Omental fat pad (tissue), 4 donors: ENCODE measurements around the gene ATF3. TPM values are rescaled to one million over a fixed set of nuclear protein-coding genes. Genes with fewer than 3 reads are reported as not detected.

Experiments used
- ATAC-seq: fragments of 150-250 bp; one replicate; pipeline ENCODE4 v1.9.1; 2016; ENCODE audit warnings: mild to moderate bottlenecking, moderate library complexity; ENCODE audit not compliant: low FRiP score
- DNase-seq: peaks from one replicate; pipeline ENCODE4 v3.0.0-alpha.2; 2019; ENCODE audit warnings: low spot score
- total RNA-seq, 4 donors: library from RNA; depleted of rRNA; stranded (reverse); fragments of >200 nt; gene quantifications; one replicate each; pipeline ENCODE4 v1.1.0, GENCODE V29; 2016
- TF ChIP-seq, protein P1 (sequence below), 3 donors: fragments of 450-650 bp; IDR thresholded peaks; one replicate each; pipeline ENCODE4 v1.5.1; 2016 to 2017; ENCODE audit warnings: antibody characterized with exemption in 3 of 3, mild to moderate bottlenecking in 3 of 3, moderate library complexity in 2 of 3

ATF3 gene
- total RNA-seq, 4 donors from 2014 or later, result 41.5 to 229 (median 77.5) TPM

GRCh38 chr1:212565571-212566305 lies 42.8 kb upstream of the ATF3 start:
- ATAC-seq, result no peak
- DNase-seq, result no peak
- TF ChIP-seq, protein P1, sequence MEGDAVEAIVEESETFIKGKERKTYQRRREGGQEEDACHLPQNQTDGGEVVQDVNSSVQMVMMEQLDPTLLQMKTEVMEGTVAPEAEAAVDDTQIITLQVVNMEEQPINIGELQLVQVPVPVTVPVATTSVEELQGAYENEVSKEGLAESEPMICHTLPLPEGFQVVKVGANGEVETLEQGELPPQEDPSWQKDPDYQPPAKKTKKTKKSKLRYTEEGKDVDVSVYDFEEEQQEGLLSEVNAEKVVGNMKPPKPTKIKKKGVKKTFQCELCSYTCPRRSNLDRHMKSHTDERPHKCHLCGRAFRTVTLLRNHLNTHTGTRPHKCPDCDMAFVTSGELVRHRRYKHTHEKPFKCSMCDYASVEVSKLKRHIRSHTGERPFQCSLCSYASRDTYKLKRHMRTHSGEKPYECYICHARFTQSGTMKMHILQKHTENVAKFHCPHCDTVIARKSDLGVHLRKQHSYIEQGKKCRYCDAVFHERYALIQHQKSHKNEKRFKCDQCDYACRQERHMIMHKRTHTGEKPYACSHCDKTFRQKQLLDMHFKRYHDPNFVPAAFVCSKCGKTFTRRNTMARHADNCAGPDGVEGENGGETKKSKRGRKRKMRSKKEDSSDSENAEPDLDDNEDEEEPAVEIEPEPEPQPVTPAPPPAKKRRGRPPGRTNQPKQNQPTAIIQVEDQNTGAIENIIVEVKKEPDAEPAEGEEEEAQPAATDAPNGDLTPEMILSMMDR (IDR thresholded peaks at IDR 0.05), result no peak

GRCh38 chr1:212566522-212567479 lies 41.8 kb upstream of the ATF3 start:
- DNase-seq (no peak), ATAC-seq (peak; percentile 94)
- TF ChIP-seq, protein P1 (IDR thresholded peaks at IDR 0.05), result no peak

GRCh38 chr1:212567638-212568037 lies 40.9 kb upstream of the ATF3 start:
- DNase-seq, result no peak
- TF ChIP-seq, protein P1 (IDR thresholded peaks at IDR 0.05), result no peak

DNA sequence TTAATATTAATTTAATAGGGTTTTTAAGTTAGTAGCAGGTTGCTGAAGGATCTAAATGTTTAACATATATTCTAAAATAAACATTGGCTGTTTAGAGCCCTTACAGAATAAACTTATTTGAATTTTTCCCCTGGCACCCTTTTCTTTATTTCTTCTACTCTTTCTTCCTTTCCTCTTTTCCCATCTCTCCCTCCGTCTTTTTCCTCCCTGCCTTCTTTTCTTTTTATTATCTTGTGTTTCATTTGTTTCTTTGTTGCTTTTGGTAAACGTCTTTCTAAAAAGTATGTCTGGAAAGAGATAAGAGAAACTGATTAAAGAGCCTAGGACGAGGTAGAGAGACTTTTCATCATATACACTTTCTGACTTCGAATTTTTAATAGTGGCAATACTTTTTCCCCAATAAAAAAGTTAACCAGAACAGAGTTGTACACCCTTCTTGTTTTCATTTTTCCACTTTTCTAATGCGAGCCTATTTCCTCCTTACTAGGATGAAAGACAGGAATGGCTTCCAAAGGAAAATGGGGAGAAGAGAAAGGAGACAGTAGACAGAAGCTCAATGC lies 39.5 kb upstream of the ATF3 start:
- TF ChIP-seq, protein P1 (IDR thresholded peaks at IDR 0.05), result no peak
- ATAC-seq (no peak), DNase-seq (no peak)

More at GRCh38 chr1:212567638-212568037, 40.9 kb upstream of the ATF3 start:
- ATAC-seq, result no peak

DNA sequence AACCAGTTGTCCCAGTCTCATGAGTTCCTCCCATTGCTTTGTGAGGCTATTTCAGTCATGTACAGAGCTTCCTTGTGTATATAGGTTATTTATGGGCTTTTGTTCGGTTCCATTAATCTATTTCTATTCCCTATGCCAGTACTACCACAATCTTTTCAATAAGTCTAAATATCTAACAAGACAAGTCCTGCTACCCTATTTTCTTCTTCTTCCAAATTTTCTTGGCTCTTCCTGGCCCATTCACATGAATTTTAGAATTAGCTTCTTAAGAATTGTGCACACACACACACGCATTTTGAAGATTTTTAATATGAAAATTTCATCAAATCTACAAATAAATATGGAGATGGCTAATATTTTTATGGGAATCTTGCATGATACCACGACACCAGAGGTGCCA lies 33.8 kb upstream of the ATF3 start:
- TF ChIP-seq, protein P1 (IDR thresholded peaks at IDR 0.05), result no peak
- DNase-seq, result no peak

DNA sequence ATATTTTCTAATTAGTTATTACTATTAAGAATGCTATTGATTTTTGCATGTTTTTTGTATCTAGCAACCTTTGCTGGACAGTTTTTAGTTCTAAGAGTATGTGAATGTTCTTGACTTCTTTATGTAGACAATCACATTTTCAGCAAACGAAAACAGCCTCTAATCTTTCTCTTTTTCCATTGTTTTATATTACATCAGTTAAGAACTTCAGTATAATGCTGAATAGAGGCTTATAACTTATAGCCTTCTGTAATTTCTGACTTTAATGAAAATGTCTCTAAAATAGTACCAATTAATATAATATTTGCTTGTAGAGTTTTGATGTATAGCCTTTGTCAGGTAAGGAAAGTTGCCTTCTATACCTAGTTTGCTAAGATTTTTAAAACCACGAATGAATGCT lies 33.2 kb upstream of the ATF3 start:
- ATAC-seq, result no peak
- DNase-seq, result no peak
- TF ChIP-seq, protein P1 (IDR thresholded peaks at IDR 0.05), result no peak

More for the DNA sequence above, 33.8 kb upstream of the ATF3 start:
- ATAC-seq, result no peak
